GM23248 (cell line): ENCODE measurements around the gene RPS6KA4.

ENCODE experiments used
- EZH2 ChIP-seq: fragments of 200-600 bp; sonication (generic); IDR thresholded peaks from 2 replicates; pipeline ENCODE4 v1.6.1; 2018; ENCODE audit warnings: antibody characterized with exemption, mild to moderate bottlenecking; ENCODE audit not compliant: insufficient read depth, poor library complexity, severe bottlenecking
- EZH2phosphoT487 ChIP-seq: fragments of 200-600 bp; sonication (generic); IDR thresholded peaks from 2 replicates; pipeline ENCODE4 v1.6.1; 2018; ENCODE audit warnings: antibody characterized with exemption, moderate library complexity, mild to moderate bottlenecking, low read depth; ENCODE audit not compliant: insufficient read depth

GRCh38 chr11:64352099-64352994 is 6.6 kb upstream of the RPS6KA4 start:
- no peak for TF ChIP-seq EZH2phosphoT487
- TF ChIP-seq EZH2 = no peak
